Activated CD4-positive, alpha-beta memory T cell treated with anti-CD3 and anti-CD28 coated beads, Interleukin-2, amount 10 ng/mL, durations not matched to agents 7 days and 5 days (primary cell): Measurements from ENCODE around the gene XRCC2. TPM values are rescaled to one million over a fixed set of nuclear protein-coding genes. Genes with fewer than 3 reads are reported as not detected.
"Not testable (repeated sequence)": the region's sequence is repeated elsewhere in the genome, so short reads cannot be mapped to it uniquely, and the experiment has no call there.

Experiments used
- CTCF ChIA-PET: fragments of 350-600 bp; sonication (Branson Sonifier 250); formaldehyde crosslinking; loops from one replicate; lab custom pipeline; 2021; ENCODE audit warnings: antibody characterized with exemption, inconsistent platforms; lab: Charles Lee
- POLR2A ChIA-PET: fragments of 350-600 bp; sonication (Branson Sonifier 250); formaldehyde crosslinking; loops from one replicate; lab custom pipeline; 2021; ENCODE audit warnings: antibody characterized with exemption; lab: Charles Lee
- DNase-seq: peaks from one replicate; pipeline ENCODE4 v3.0.0-alpha.2; 2020
- H3K27ac Mint-ChIP-seq: one replicate; pipeline ENCODE4 v1.8.0; 2021; ENCODE audit warnings: mild to moderate bottlenecking, mixed read lengths
- H3K27me3 Mint-ChIP-seq: one replicate; pipeline ENCODE4 v1.8.0; 2021; ENCODE audit warnings: mixed read lengths
- H3K36me3 Mint-ChIP-seq: one replicate; pipeline ENCODE4 v1.8.0; 2021; ENCODE audit warnings: low read depth, mixed read lengths
- H3K4me1 Mint-ChIP-seq: one replicate; pipeline ENCODE4 v1.8.0; 2021; ENCODE audit warnings: mixed read lengths
- H3K4me3 Mint-ChIP-seq: one replicate; pipeline ENCODE4 v1.8.0; 2021; ENCODE audit warnings: mild to moderate bottlenecking, mixed read lengths
- H3K9me3 Mint-ChIP-seq: one replicate; pipeline ENCODE4 v1.8.0; 2021; ENCODE audit warnings: mixed read lengths
- total RNA-seq, 2 experiments: library from RNA; stranded (reverse); gene quantifications; one replicate each; pipeline ENCODE4 v1.2.3, GENCODE V29; 2021

The XRCC2 gene
- total RNA-seq, 2 experiments from 2014 or later: 9.6 to 9.7 TPM

DNA sequence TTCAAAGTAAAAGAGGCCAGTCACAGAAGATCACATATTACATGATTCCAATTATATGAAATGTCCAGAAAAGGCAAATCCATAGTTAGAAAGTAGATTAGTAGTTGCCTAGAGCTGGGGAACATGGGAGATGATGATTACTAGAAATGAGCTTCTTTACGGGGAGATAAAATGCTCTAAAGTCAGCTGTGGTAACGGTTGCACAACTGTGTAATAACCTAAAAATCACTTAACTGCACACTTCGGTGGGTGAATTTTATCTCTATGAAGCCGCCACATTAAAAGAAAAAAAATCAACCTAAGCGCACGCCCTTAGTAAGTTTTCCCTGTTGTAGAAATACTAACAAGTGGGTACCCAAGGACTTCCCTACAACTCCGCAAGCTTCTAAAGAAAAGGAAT lies 15.9 kb downstream of the XRCC2 start:
- H3K9me3 Mint-ChIP-seq: no peaks in the 10 kb centered on the region
- POLR2A ChIA-PET: interaction anchor here (2.0 kb wide), 1 partner anchor 16 kb away, joined by 4 read pairs; no protein-coding TSS in a partner anchor
- DNase-seq: no peak
- H3K27ac Mint-ChIP-seq: no peak overlapping the region
- H3K27me3 Mint-ChIP-seq: no peaks in the 10 kb centered on the region
- H3K4me1 Mint-ChIP-seq: no peaks in the 10 kb centered on the region
- CTCF ChIA-PET: interaction anchor here (0.6 kb wide), 1 partner anchor 42 kb away, joined by 3 read pairs; no protein-coding TSS in a partner anchor
- no peak overlapping the region for H3K4me3 Mint-ChIP-seq
- peaks cover 25% of the 10 kb centered on the region for H3K36me3 Mint-ChIP-seq

DNA sequence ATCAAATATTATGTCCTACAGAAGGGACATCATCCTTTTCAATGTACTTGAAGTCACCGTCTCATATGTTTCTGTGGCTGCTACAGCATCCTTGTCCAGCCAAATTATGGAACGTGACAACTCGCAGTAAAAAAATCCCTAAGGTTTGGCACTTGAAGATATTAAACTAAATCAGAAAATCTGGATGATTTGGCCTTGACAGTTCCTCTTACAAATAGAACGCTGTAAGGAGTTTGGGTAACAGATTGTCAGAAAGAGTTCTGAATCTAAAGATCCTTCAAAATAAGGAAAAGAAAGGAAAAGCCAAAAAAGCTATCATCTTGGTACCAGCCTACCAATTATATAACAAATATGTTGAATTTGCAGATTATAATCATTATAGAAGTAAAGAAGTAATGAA lies 21.0 kb downstream of the XRCC2 start:
- Mint-ChIP-seq H3K4me1 (no peaks in the 10 kb centered on the region), H3K27ac (no peak overlapping the region), H3K4me3 (no peak overlapping the region), H3K36me3 (peaks cover 44% of the 10 kb centered on the region), H3K27me3 (no peaks in the 10 kb centered on the region), H3K9me3 (no peaks in the 10 kb centered on the region)
- DNase-seq: no peak
- CTCF ChIA-PET: no interaction called here
- POLR2A ChIA-PET: no interaction called here

DNA sequence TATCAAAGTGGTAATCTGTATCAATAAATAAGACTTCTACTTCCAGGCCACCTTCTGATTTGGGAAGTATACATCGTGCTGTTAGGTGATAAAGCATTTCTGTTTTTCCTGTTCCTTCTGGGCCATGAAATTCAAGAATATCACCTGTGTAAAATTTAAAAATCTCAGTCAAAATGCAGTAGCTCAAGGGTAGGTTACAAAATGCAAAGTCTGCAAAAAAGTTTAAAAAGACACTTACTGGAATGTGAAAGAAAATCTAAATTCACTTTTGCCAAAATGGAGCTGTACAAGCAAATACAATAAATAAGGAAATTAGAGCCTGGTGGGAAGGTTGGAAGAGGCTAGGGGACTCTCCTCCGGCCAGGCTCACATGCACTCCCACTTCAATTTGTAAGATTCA lies 26.7 kb downstream of the XRCC2 start:
- ChIA-PET CTCF (no interaction called here), POLR2A (no interaction called here)
- no peaks in the 10 kb centered on the region for H3K9me3 Mint-ChIP-seq

DNA sequence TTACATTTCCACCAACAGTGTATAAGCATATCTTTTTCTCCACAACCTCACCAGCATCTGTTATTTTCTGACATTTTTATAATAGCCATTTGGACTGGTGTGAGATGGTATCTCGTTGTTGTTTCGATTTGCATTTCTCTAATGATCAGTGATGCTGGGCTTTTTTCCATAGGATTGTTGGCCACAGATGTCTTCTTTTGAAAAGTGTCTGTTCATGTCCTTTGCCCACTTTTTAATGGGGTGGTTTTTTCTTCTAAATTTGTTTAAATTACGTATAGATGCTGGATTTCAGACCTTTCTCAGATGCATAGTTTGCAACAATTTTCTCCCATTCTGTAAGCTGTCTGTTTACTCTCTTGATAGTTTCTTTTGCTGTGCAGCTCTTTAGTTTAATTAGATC lies 28.9 kb downstream of the XRCC2 start:
- DNase-seq: no peak
- Mint-ChIP-seq H3K27me3 (no peaks in the 10 kb centered on the region), H3K4me1 (no peaks in the 10 kb centered on the region), H3K9me3 (no peaks in the 10 kb centered on the region), H3K36me3 (peaks cover 39% of the 10 kb centered on the region), H3K4me3 (no peak overlapping the region), H3K27ac (no peak overlapping the region)
- POLR2A ChIA-PET: no interaction called here
- CTCF ChIA-PET: no interaction called here

More for the DNA sequence above, 26.7 kb downstream of the XRCC2 start:
- Mint-ChIP-seq H3K27me3 (no peaks in the 10 kb centered on the region), H3K36me3 (peaks cover 53% of the 10 kb centered on the region), H3K27ac (no peak overlapping the region), H3K4me3 (no peak overlapping the region), H3K4me1 (no peaks in the 10 kb centered on the region)
- DNase-seq: no peak

DNA sequence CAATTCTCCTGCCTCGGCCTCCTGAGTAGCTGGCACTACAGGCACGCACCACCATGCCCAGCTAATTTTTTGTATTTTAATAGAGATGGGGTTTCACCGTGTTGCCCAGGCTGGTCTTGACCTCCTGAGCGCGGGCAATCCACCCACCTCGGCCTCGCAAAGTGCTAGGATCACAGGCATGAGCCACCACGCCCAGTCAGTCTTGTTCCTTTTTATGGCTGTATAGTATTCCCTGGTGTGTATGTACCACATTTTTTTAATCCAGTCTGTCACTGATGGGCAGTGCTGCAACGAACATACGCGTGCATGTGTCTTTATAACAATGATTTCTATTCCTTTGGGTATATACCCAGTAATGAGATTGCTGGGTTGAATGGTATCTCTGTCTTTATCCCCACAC lies 29.4 kb downstream of the XRCC2 start:
- POLR2A ChIA-PET, CTCF ChIA-PET, H3K4me1 Mint-ChIP-seq, H3K27me3 Mint-ChIP-seq, H3K27ac Mint-ChIP-seq, H3K9me3 Mint-ChIP-seq, H3K4me3 Mint-ChIP-seq, DNase-seq: not testable (repeated sequence)
- peaks cover 38% of the 10 kb centered on the region for H3K36me3 Mint-ChIP-seq

DNA sequence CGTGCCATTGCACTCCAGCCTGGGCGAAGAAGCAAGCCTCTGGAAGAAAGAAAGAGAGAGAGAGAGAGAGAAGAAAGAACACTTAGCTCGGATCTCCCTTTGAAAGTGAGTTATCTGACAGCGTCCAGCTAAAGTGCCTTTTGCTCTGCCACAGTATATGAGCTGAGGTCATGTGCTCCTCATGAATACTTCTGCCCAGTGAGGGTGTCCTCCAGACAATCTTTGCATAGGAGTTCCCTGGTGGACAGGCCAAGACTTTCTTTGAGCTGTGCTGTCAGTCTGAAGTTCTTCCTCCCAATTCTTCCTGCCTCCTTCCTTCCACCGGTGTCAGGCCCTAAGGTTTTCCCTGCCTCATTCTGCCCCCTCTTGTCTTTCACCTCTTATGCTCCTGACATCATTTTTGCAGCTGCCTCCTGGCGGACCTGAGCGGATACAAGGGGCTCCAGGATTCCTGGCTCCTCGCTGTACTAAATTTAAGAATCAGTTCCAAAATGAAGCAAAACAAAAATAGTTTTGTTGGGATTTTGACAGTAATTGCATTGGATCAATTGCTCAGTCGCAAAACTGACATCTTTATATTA lies 31.9 kb downstream of the XRCC2 start:
- Mint-ChIP-seq H3K27ac (no peak overlapping the region), H3K4me1 (no peaks in the 10 kb centered on the region), H3K9me3 (no peaks in the 10 kb centered on the region), H3K36me3 (peaks cover 25% of the 10 kb centered on the region), H3K27me3 (no peaks in the 10 kb centered on the region), H3K4me3 (no peak overlapping the region)
- CTCF ChIA-PET: no interaction called here
- no peak for DNase-seq
- POLR2A ChIA-PET: no interaction called here

DNA sequence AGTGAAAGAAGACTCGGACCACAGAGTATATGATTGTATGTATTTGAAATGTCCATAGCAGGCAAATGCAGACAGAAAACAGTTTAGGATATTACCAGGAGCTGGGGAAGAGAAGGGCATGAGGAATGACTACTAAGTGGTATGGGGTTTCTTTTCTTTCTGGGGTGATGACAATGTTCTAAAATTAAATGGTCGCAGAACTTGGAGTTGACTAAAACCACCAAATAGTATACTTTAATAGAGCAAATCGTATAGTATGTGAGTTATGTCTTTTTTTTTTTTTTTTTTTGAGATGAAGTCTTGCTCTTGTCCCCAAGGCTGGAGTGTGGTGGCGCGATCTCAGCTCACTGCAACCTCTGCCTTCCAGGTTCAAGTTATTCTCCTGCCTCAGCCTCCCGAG lies 34.6 kb downstream of the XRCC2 start:
- Mint-ChIP-seq H3K4me3 (no peak overlapping the region), H3K27me3 (no peaks in the 10 kb centered on the region), H3K4me1 (no peaks in the 10 kb centered on the region), H3K27ac (no peak overlapping the region), H3K36me3 (peaks cover 3% of the 10 kb centered on the region), H3K9me3 (no peaks in the 10 kb centered on the region)
- ChIA-PET POLR2A (no interaction called here), CTCF (no interaction called here)
- DNase-seq: no peak

DNA sequence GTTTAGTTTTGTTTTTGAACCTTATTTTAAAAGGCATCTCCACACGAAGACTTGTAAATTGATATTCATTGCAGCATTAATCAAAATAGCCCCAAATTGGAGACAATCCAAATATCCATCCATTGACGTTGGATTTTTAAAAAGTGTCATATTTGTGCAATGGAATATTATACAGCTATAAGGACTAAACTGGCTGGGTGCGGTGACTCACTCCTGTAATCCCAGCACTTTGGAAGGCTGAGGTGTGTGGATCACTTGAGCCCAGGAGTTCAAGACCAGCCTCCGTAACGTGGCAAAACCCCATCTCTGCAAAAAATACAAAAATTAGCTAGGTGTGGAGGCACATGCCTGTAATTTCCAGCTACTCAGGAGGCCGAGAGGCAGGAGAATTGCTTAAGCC lies 35.1 kb downstream of the XRCC2 start:
- Mint-ChIP-seq H3K9me3 (no peaks in the 10 kb centered on the region), H3K4me3 (no peak overlapping the region), H3K27ac (no peak overlapping the region), H3K27me3 (no peaks in the 10 kb centered on the region), H3K4me1 (no peaks in the 10 kb centered on the region), H3K36me3 (no peaks in the 10 kb centered on the region)
- ChIA-PET CTCF (no interaction called here), POLR2A (no interaction called here)
- no peak for DNase-seq

DNA sequence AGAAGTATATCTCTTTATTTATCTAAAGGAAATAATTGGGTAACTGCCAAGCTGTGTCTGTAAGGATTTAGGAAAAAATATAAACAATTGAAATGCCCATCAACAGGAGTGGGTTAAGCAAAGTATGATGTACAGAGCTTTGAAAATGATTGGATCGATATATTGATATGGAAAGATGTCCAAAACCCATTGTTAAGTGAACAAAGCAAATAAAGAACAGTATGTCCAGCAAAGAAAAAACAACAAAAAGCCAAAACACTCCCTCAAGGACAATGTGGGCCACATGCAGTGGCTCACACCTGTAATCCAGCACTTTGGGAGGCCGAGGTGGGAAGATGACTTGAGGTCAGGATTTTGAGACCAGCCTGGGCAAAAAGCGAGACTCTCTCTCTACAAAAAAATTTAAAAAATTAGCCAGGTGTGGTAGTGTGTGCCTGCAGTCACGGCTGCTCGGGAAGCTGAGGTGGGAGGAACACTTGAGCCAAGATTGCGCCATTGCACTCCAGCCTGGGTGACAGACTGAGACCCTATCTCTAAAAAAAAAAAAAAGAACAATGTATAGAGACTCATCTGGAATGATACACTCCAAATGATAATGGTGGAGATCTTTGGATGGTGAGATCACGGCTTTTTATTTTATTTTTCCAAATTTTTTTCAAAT lies 37.9 kb downstream of the XRCC2 start:
- CTCF ChIA-PET: no interaction called here
- no peak for DNase-seq
- H3K27me3 Mint-ChIP-seq: no peaks in the 10 kb centered on the region
- H3K9me3 Mint-ChIP-seq: no peaks in the 10 kb centered on the region
- H3K27ac Mint-ChIP-seq: no peak overlapping the region
- H3K4me3 Mint-ChIP-seq: no peak overlapping the region
- no peaks in the 10 kb centered on the region for H3K36me3 Mint-ChIP-seq
- POLR2A ChIA-PET: no interaction called here
- no peaks in the 10 kb centered on the region for H3K4me1 Mint-ChIP-seq

DNA sequence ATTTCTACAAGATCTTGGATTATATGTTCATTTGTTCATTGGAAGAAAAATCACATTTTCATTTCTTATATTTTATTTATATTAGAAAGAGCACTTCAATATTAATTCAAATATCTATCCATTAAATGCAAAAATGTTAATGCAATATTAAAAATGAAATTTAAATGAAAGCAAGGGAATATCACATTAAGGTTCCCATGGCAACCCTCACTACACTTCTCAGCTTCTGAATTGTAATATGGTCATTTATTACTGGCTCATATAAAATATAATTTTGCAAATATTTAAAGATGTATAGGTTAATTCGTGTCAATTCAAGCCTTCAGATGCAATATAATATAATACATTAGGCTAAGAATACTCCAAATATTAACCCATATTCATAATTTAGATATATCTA lies 38.8 kb downstream of the XRCC2 start:
- no peak for DNase-seq
- Mint-ChIP-seq H3K27me3 (no peaks in the 10 kb centered on the region), H3K9me3 (no peaks in the 10 kb centered on the region), H3K4me3 (no peak overlapping the region), H3K27ac (no peak overlapping the region), H3K4me1 (no peaks in the 10 kb centered on the region), H3K36me3 (no peaks in the 10 kb centered on the region)
- ChIA-PET POLR2A (no interaction called here), CTCF (no interaction called here)

DNA sequence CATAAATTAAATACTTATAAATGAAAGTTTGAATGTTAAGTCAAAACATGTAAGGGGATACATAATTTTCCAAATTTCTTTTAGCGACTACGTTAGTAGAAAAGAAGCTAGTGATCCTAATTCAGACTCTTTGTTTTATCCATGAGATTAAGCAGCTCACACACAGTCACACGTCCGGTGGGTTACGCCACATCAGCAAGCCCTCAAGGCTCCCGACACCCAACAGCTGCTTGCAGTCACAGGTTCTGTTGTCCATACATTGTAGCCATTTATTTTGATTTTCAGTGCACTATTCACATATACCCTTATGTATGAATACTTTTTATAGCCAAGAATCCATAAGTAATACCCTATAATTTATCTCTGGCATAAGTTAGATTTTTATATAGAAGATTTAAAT lies 39.5 kb downstream of the XRCC2 start:
- no peaks in the 10 kb centered on the region for H3K9me3 Mint-ChIP-seq
- H3K27me3 Mint-ChIP-seq: no peaks in the 10 kb centered on the region
- no peaks in the 10 kb centered on the region for H3K36me3 Mint-ChIP-seq
- no peak overlapping the region for H3K27ac Mint-ChIP-seq
- POLR2A ChIA-PET: no interaction called here
- no peaks in the 10 kb centered on the region for H3K4me1 Mint-ChIP-seq
- H3K4me3 Mint-ChIP-seq: no peak overlapping the region
- DNase-seq: no peak
- CTCF ChIA-PET: no interaction called here

DNA sequence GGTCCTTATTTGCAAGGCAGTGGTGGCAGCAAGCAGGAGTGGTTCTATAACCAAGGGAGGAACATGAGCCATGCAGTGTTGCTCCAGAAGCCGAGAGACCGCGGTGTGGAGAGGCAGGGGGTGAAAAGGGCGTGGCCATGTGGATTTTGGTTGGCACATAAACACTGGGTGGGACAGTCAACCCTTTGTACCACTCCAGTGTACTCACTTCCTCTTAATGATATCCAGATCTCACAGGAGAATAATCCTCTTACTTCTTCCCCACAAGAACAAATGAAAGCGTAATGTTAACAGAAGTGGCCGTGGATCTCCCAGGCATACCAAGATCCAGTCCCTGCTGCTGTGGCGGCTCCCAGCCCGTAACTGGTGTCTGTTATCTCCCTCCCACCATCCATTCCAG lies 42.4 kb downstream of the XRCC2 start:
- H3K9me3 Mint-ChIP-seq: no peaks in the 10 kb centered on the region
- POLR2A ChIA-PET: no interaction called here
- no peak for DNase-seq

DNA sequence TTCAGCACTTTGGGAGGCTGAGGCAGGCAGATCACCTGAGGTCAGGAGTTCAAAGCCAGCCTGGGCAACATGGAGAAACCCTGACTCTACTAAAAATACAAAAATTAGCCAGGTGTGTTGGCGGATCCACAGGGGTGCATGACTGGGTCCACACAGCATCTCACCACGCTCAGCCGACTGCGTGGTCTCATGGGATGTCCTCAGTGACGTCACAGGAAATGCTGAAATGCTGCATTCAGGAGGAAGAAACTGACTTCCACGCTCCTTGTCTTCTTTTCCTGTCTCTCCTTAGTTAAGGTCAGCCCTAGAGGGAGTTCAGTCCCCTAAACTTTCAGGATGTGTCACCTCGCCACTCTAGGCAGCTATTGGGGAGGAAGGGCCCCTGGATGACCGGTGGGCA lies 42.9 kb downstream of the XRCC2 start:
- Mint-ChIP-seq H3K36me3 (no peaks in the 10 kb centered on the region), H3K4me1 (no peaks in the 10 kb centered on the region), H3K4me3 (no peak overlapping the region), H3K27ac (no peak overlapping the region), H3K9me3 (no peaks in the 10 kb centered on the region), H3K27me3 (no peaks in the 10 kb centered on the region)
- POLR2A ChIA-PET: no interaction called here
- CTCF ChIA-PET: no interaction called here
- no peak for DNase-seq

More for the DNA sequence above, 42.4 kb downstream of the XRCC2 start:
- no peaks in the 10 kb centered on the region for H3K4me1 Mint-ChIP-seq
- no peaks in the 10 kb centered on the region for H3K36me3 Mint-ChIP-seq
- no peaks in the 10 kb centered on the region for H3K27me3 Mint-ChIP-seq
- CTCF ChIA-PET: no interaction called here
- H3K27ac Mint-ChIP-seq: no peak overlapping the region
- no peak overlapping the region for H3K4me3 Mint-ChIP-seq

DNA sequence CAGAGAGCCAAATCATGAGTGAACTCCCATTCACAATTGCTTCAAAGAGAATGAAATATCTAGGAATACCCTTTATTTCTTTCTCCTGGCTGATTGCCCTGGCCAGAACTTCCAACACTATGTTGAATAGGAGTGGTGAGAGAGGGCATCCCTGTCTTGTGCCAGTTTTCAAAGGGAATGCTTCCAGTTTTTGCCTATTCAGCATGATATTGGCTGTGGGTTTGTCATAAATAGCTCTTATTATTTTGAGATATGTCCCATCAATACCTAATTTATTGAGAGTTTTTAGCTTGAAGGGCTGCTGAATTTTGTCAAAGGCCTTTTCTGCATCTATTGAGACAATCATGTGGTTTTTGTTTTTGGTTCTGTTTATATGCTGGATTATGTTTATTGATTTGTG lies 47.2 kb downstream of the XRCC2 start:
- H3K27me3 Mint-ChIP-seq, H3K27ac Mint-ChIP-seq, DNase-seq, POLR2A ChIA-PET, H3K36me3 Mint-ChIP-seq, H3K4me1 Mint-ChIP-seq, H3K4me3 Mint-ChIP-seq, H3K9me3 Mint-ChIP-seq, CTCF ChIA-PET: not testable (repeated sequence)
